Body of pancreas (tissue), 4 donors: ENCODE results near the gene SYTL5. TPM values are rescaled to one million over a fixed set of nuclear protein-coding genes. Genes with fewer than 3 reads are reported as not detected.

Experiments used
- ATAC-seq: fragments of 150-250 bp; one replicate; pipeline ENCODE4 v1.9.1; 2016
- DNase-seq, 4 donors: peaks; one replicate each; pipeline ENCODE4 v3.0.0-alpha.2; 2019
- H3K27ac ChIP-seq, 4 donors: fragments of 200-600 bp; sonication (generic); 1 replicate in 3 of 4; 2 replicates in 1 of 4; pipeline versions ENCODE4 v1.5.1 to v1.6.1; 2016 to 2019; ENCODE audit warnings: mild to moderate bottlenecking in 1 of 4, mixed read lengths in 1 of 4, moderate library complexity in 1 of 4
- H3K27me3 ChIP-seq, 2 donors: fragments of 200-600 bp; sonication (generic); one replicate each; pipeline ENCODE4 v1.6.0; 2016; ENCODE audit warnings: mild to moderate bottlenecking in 1 of 2
- H3K36me3 ChIP-seq, 2 donors: fragments of 200-600 bp; sonication (generic); replicated peaks in 1 of 2; 2 replicates each; pipeline ENCODE4 v1.5.1; 2016; ENCODE audit warnings: low read depth in 2 of 2; ENCODE audit not compliant: insufficient read depth in 1 of 2
- H3K4me1 ChIP-seq: fragments of 200-600 bp; sonication (generic); one replicate; pipeline ENCODE4 v1.6.0; 2016
- H3K4me3 ChIP-seq, 2 donors: fragments of 200-600 bp; sonication (generic); 1 replicate in 1 of 2; 2 replicates in 1 of 2; pipeline ENCODE4 v1.5.1; 2016 to 2019
- H3K9me3 ChIP-seq, 3 donors: fragments of 200-600 bp; sonication (generic); 1 replicate in 2 of 3; 2 replicates in 1 of 3; pipeline ENCODE4 v1.5.1; 2016
- CTCF ChIP-seq, 7 experiments: fragments of 450-650 bp in 4 of 7; fragments of 200-600 bp in 3 of 7; sonication (generic) in 3 of 7; IDR thresholded peaks; one replicate each; pipeline ENCODE4 v1.5.1; 2016 to 2019; ENCODE audit warnings: antibody characterized with exemption in 7 of 7
- POLR2A ChIP-seq, 3 donors: fragments of 450-650 bp; IDR thresholded peaks; one replicate each; pipeline ENCODE4 v1.6.1; 2016; ENCODE audit warnings: antibody characterized with exemption in 3 of 3, mild to moderate bottlenecking in 2 of 3
- WGBS, 2 donors: methylation state at CpG; one replicate each; pipeline ENCODE4 v1.1.5; 2017; 5-methylcytosine and 5-hydroxymethylcytosine counted together
- intact Hi-C: fragments of 100-400 bp; cut with DNase I; formaldehyde crosslinking; loops from one replicate; pipeline ENCODE4 v1.15.1; 2023
- total RNA-seq, 2 donors: library from RNA; depleted of rRNA; stranded (reverse); fragments of >200 nt; gene quantifications; one replicate each; pipeline ENCODE4 v1.1.0, GENCODE V29; 2016

The SYTL5 gene
- total RNA-seq, 2 donors from 2014 or later: 5.3 to 7.3 TPM

DNA sequence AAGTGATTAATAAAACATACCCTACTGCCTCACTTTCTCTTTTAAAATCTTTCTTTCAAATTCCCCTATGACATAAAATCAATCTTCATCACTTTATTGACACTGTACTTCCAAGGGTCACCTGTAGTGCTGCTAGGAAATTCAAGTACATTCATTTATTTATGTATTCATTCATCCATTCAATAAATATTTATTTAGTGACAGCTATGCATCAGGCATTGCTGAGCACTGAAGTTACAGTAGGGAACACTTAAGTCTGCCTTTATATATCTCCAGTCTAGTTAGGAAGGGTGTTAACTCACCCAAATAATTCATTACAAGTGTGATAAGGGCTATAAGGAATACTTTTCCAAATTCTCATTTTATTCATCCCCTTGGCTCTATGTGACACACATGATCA is 2.3 kb downstream of the SYTL5 start:
- intact Hi-C loops: no loop called here
- H3K27ac ChIP-seq: no peak overlapping the region
- no peaks in the 10 kb centered on the region for H3K27me3 ChIP-seq
- no peak overlapping the region for H3K4me3 ChIP-seq
- H3K4me1 ChIP-seq: peaks cover 13% of the 10 kb centered on the region
- ATAC-seq (no peak), DNase-seq (no peak)
- H3K9me3 ChIP-seq: no peaks in the 10 kb centered on the region
- TF ChIP-seq CTCF (IDR thresholded peaks at IDR 0.05): peak in 2 of 7 experiments; percentile 19
- no peak for TF ChIP-seq POLR2A (IDR thresholded peaks at IDR 0.05)
- no peaks in the 10 kb centered on the region for H3K36me3 ChIP-seq

GRCh38 chrX:38009641-38010040 is 3.3 kb downstream of the SYTL5 start:
- intact Hi-C loops: no loop called here
- no peak for ATAC-seq
- H3K27ac ChIP-seq: no peak overlapping the region
- no peak overlapping the region for H3K4me3 ChIP-seq
- peaks cover 13% of the 10 kb centered on the region for H3K4me1 ChIP-seq
- H3K27me3 ChIP-seq: no peaks in the 10 kb centered on the region
- H3K9me3 ChIP-seq: no peaks in the 10 kb centered on the region
- no peak for DNase-seq
- TF ChIP-seq POLR2A (IDR thresholded peaks at IDR 0.05): no peak
- TF ChIP-seq CTCF (IDR thresholded peaks at IDR 0.05): no peak
- no peaks in the 10 kb centered on the region for H3K36me3 ChIP-seq

- no peak overlapping the region for H3K4me3 ChIP-seq
- peaks cover 5% of the 10 kb centered on the region for H3K4me1 ChIP-seq
- H3K27me3 ChIP-seq: no peaks in the 10 kb centered on the region
- intact Hi-C loops: no loop called here
- TF ChIP-seq CTCF (IDR thresholded peaks at IDR 0.05) (no peak), POLR2A (IDR thresholded peaks at IDR 0.05) (no peak)
- 24 to 27% methylated on average over 8 of the region's 8 CpGs for WGBS, 2 donors
- no peaks in the 10 kb centered on the region for H3K9me3 ChIP-seq
- no peaks in the 10 kb centered on the region for H3K36me3 ChIP-seq
- DNase-seq (peak in 2 of 4 donors; percentile 7 to 21), ATAC-seq (no peak)
- H3K27ac ChIP-seq: peak overlapping the region in 2 of 4 donors; percentile 41 to 44
Observed at GRCh38 chrX:38018766-38019425, 12.5 kb downstream of the SYTL5 start.

- Histone ChIP-seq H3K9me3 (no peaks in the 10 kb centered on the region), H3K36me3 (no peaks in the 10 kb centered on the region), H3K27me3 (no peaks in the 10 kb centered on the region), H3K4me3 (no peak overlapping the region), H3K4me1 (no peaks in the 10 kb centered on the region), H3K27ac (no peak overlapping the region)
- 38 to 59% methylated on average over 1 of the region's 1 CpG for whole genome bisulfite sequencing, 2 donors
- intact Hi-C loops: no loop called here
- TF ChIP-seq CTCF (IDR thresholded peaks at IDR 0.05) (no peak), POLR2A (IDR thresholded peaks at IDR 0.05) (no peak)
- ATAC-seq (no peak), DNase-seq (no peak)
Observed at GRCh38 chrX:38028300-38028699, 21.9 kb downstream of the SYTL5 start.

GRCh38 chrX:38036466-38036865 is 30.1 kb downstream of the SYTL5 start:
- Histone ChIP-seq H3K36me3 (no peaks in the 10 kb centered on the region), H3K9me3 (no peaks in the 10 kb centered on the region), H3K4me1 (peaks cover 6% of the 10 kb centered on the region), H3K27me3 (no peaks in the 10 kb centered on the region), H3K4me3 (no peak overlapping the region), H3K27ac (no peak overlapping the region)
- TF ChIP-seq POLR2A (IDR thresholded peaks at IDR 0.05) (no peak), CTCF (IDR thresholded peaks at IDR 0.05) (no peak)
- ATAC-seq: no peak
- intact Hi-C loops: no loop called here
- WGBS, 2 donors: 86 to 91% methylated on average over 2 of the region's 2 CpGs
- no peak for DNase-seq
